Amygdala (tissue), 56 donors: ENCODE measurements around the gene SLC25A17.
"Not testable (repeated sequence)": the region's sequence is repeated elsewhere in the genome, so short reads cannot be mapped to it uniquely, and the experiment has no call there.

Source experiments
- DNase-seq, 56 donors: peaks; one replicate each; lab custom pipeline; 2025; lab: John Stamatoyannopoulos, UW

The SLC25A17 gene

DNA sequence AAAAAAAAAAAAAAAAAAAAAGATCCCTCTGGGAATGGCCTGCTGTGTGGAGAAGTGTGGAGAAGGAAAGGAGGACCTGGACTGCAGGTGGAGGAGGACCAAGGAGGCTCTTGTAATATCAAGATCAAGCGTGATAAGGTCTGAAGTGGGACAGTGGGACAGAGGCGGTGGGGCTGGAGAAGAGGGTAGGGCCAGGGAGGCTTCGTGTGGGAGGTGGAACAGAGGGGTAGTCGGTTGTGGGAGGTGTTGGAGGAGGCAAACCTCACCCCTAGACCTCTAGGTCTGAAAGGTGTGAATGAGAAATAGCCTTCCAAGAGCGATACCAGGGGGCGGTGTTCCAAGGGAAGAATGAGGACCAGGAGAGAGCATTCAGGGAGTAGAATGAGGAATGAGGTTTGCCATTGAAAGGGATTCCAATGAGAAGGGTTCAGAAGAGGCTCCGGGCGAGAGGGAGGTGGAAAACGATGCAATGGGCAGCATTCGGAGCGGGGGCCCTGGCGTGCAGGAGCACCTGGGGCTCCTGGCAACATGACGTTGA lies 95.7 kb downstream of the SLC25A17 start:
- DNase-seq: no peak

DNA sequence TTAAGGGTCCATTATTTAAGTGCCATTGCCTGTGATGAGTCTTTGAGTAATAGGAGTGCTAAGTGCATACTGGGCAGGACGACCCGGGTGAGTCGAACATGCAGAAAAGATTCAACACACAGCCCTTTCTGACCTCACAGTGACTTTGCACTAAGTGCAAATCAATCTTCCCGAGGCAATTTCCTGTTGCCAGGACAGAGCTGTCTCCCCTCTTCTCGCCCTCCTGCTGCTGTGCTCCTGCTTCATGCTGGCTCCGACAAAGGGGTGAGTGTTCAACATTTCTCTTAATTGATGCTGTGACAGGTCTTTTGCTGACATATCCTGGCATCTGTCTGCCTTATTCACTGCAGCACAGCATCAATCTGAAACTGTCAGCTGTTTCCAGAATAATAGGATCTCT lies 97.9 kb downstream of the SLC25A17 start:
- peak in 1 of 56 donors; percentile 6 for DNase-seq

DNA sequence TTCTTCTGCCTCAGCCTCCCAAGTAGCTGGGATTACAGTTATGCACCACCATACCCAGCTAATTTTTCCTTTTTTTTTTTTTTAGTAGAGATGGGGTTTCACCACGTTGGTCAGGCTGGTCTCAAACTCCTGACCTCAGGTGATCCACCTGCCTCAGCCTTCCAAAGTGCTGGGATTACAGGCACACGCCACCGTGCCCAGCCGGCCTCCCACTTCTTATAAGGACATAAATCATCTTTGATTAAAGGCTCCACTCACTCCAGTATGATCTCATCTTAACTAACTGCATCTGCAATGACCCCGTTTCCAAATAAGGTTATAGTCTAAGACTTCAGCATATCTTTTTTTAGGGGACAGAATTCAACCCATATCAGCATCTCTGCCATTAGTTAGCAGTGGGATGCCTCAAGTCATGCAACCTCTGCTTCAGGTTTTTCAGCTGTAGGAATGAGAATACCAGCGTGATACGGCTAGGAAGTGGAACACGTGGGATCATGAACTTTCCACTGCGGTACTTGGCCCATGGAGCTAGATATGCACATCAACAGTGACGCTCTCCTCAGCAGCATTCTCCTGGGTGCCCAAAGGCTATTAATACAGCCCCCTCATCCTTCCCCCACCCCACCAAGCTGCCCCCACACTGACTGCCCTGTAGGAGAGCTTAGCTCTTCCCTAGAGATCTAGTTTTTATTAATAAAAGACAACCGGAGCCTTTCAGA lies 98.4 kb downstream of the SLC25A17 start:
- no peak for DNase-seq

DNA sequence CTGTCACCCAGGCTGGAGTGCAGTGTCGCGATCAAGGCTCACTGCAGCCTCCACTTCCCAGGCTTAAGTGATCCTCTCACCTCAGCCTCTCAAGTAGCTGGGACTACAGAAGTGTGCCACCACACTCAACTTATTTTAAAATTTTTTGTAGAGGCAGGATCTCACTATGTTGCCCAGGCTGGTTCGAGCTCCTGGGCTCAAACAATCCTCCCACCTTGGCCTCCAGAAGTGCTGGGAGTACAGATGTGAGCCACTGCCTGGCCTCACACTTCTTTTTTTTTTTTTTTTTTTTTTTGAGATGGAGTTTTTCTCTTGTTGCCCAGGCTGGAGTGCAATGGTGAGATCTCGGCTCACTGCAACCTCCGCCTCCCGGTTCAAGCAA lies 99.0 kb downstream of the SLC25A17 start:
- not testable (repeated sequence) for DNase-seq
